HUDEP-2 (cell line): ENCODE data around the gene COPB1.
"Not testable (repeated sequence)": the region's sequence is repeated elsewhere in the genome, so short reads cannot be mapped to it uniquely, and the experiment has no call there.

Experiments used
- DNase-seq, 76 experiments: peaks; one replicate each; lab custom pipeline; 2025; ENCODE audit not compliant: unreplicated experiment in 76 of 76; lab: John Stamatoyannopoulos, UW

The COPB1 gene, protein sequence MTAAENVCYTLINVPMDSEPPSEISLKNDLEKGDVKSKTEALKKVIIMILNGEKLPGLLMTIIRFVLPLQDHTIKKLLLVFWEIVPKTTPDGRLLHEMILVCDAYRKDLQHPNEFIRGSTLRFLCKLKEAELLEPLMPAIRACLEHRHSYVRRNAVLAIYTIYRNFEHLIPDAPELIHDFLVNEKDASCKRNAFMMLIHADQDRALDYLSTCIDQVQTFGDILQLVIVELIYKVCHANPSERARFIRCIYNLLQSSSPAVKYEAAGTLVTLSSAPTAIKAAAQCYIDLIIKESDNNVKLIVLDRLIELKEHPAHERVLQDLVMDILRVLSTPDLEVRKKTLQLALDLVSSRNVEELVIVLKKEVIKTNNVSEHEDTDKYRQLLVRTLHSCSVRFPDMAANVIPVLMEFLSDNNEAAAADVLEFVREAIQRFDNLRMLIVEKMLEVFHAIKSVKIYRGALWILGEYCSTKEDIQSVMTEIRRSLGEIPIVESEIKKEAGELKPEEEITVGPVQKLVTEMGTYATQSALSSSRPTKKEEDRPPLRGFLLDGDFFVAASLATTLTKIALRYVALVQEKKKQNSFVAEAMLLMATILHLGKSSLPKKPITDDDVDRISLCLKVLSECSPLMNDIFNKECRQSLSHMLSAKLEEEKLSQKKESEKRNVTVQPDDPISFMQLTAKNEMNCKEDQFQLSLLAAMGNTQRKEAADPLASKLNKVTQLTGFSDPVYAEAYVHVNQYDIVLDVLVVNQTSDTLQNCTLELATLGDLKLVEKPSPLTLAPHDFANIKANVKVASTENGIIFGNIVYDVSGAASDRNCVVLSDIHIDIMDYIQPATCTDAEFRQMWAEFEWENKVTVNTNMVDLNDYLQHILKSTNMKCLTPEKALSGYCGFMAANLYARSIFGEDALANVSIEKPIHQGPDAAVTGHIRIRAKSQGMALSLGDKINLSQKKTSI

DNA sequence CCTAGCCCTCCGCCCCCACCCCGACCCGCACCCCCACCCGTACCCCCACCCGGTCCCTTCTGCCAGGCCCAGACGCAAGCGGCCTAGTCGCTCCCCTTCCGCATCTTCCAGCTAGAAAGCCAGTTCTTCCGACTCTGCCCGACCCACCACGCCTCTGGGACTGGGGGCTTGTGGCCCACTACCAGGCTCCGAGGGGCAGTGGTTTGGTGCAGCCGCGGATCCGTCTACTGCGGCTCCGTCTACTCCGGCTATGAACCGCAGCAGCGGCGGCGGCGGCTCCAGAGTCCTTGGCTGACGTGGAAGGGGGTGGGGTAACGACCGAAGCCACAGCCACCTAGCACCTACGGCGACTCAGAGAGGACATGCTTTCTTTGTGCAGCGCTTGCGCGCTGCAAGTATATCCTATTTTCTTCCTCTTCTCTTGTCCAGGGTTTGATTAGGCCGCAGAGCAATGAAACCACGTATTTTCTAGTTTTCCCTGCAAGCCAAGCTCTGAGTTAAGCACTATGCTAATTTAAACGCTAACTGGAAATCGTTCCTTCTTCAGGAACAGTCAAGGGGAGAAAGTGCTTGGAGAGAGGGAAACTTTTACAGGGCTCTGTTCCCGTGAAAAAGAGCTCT lies at the start of gene COPB1:
TSS of gene COPB1 (minus strand) at position 252 of the 621 bp plus-strand sequence. CDS start 883 bp downstream, outside the sequence.
- peak in 75 of 76 experiments; percentile 15 to 90 (median 79) for DNase-seq

DNA sequence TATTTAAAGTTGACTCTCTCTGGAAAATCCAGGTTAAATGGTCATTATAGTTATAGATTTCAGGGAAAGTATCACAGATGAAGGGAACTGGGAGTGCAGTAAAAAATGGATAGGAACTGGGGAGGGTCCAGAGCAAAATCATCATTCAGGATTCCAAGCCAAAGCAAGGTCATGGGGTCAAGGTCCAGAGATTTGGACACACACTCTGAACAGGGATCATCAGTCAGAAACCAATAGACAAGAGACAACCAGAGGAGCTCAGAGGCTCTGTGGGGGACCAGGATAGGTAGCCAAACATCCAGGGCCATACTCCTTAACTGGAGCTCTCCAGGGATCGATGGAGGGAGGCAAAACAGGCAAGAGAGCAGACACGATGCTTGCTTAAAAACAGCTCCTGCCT lies 47.8 kb upstream of the COPB1 start:
- no peak for DNase-seq

DNA sequence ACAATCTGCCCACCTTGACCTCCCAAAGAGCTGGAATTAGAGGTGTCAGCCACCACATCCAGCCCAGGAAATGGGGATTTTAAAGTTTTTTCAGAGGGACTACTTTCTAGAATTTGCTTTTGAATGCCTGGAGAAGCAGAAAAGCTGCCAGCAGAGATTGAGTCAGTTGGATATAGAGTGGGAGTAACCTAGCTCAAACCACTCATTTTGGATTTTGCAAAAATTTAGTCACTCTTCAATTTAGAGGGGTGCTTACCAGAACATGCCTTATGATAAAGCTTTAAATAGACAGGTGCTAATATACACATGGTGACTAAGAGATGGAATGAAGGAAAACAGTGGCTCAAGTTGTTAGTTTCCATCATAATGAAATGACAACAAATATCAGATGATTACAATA lies 47.1 kb upstream of the COPB1 start:
- no peak for DNase-seq

DNA sequence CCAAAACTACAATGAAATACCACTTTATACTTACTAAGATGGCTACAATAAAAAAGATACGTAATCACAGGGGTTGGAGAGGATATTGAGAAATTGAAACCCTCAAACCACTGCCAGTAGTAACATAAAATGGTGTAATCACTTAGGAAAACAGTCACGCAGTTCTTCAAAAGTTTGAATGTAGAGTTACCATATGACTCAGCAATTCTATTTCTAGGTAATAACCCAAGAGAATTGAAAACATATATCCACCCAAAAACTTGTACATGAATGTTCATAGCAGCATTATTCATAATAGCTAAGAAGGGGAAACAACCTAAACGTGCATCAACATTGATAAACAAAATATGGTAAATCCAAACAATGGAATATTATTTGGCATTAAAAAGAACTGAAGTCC lies 45.0 kb upstream of the COPB1 start:
- DNase-seq, result no peak

DNA sequence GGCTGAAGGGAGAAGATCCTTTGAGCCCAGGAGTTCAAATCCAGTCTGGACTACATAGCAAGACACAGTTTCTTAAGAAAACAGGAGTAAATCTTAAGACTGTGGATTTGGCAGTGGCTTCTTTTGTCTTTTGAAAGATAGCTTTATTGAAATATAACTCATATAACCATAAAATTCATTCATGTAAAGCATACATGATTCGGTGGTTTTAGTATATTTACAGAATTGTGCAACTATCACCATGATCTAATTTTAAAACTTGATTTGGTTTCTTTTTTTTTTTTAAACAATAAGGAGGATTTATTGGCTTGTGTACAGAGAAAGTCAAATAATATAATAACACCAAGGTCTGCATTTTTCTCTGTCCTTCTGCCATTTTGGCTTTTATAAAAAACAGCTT lies 43.6 kb upstream of the COPB1 start:
- DNase-seq, result no peak

DNA sequence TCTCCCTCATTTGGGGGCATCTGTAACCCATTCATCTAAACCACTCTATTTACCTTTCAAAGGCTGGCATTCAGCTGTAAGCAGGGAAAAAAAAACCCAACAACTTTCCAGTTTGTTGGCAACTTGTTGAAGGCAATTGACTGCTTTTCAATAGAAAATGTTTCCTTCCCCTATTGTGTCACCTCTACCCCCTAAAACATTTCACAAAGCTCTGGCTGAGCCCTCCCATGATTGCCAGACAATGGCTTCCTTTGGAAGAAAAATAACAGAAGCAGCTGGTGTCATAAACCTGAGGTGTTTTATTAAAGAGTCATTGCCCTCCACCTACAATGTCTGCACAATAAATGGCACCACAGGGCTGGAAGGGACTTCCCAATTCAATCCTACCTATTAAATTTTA lies 42.7 kb upstream of the COPB1 start:
- DNase-seq, result no peak

DNA sequence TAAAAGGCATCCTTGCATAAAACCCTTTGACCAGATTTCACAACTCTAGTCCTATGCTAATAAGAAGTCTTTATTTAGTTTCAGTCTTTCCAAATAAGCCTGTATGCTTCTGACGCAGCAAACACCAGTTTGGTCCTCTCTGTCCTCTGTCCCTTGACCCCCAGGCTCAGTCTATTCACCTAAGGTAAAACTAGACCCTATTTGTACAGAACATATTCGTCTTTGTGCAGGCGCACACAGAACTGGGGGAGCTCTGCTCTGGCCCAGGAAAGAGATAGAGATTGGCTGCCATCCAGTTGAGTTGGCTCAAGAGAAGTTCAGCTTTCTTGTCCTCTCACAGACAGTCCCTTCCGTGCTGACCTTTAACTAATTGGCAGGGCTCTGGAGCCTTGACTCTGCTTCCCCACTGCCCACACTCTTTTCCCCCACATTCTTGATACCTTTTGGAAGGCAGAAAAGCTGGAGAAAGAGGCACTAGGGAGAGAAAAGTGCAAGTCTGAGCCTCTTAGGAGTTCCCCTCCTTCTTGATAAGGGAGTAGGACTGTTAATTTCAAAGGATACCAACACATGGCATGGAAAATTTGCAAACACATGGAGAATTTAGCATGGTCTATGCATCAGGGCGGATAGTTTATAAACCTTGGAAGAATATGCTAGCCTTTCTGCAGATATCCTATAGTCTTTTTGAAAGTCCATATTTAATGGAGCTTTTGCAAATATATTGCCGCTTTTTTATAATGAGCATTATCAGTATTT lies 41.8 kb upstream of the COPB1 start:
- peak in 40 of 76 experiments; percentile 1 to 60 (median 22) for DNase-seq

- DNase-seq, result no peak
Observed at GRCh38 chr11:14539982-14540421, 40.4 kb upstream of the COPB1 start.

DNA sequence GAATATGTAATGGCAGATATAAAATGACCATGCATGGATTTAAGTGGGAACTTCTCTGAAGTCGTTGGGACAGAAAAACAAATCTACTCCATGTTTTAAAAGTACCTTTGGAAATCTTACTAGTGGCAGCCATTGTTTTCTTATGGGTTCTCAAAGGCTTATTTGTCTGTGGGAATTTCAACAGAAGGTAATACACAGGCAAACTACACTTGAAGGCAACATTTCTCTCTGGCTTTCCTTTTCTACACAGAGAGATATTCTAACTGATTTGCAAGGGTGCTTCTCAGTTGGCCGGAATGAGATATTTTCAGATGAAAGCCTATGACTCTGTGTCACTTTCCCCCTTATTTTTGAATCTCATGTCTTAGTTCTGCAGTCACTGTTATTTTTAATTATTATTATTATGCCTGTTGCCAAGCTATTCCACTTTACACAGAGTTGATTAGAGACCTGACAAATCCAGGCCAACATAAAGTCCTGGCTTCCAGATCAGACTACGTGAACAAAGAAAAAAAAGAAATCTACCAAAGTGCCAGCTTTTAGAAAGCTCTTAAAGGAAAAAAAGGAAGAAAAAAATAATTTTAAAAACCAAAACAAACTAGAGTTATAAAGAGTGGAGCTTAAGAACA lies 39.4 kb upstream of the COPB1 start:
- DNase-seq, result no peak

DNA sequence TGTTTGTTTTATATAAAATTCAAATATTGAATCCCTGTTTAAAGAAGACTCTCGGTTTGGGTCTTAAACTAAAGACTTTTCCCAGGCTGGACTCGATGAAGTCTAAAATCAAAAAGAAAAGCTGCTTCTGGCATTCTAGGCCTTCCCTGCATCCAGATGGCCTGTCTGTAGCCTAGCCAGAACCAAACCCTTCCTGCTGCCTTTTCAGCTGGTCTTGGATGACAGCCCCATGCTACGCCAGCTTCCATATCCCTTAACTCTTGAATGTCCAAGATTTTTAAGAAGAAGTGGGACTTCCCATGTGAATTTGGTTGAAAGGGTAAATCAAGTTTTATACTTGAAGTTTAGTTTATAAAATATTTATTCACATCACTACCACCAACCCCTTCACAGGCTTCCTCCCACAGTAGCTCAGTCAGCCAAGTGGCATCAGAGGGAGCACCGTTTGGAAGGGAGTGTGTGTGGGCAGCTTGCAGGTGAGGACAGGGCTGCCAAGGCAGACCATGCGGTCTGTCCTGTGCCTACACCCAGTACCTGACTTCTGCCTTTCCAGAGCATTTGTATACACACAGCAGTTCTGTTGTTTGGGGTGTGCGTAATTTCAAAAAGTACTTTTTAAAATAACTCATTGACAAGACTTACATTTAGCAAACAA lies 38.8 kb upstream of the COPB1 start:
- no peak for DNase-seq

DNA sequence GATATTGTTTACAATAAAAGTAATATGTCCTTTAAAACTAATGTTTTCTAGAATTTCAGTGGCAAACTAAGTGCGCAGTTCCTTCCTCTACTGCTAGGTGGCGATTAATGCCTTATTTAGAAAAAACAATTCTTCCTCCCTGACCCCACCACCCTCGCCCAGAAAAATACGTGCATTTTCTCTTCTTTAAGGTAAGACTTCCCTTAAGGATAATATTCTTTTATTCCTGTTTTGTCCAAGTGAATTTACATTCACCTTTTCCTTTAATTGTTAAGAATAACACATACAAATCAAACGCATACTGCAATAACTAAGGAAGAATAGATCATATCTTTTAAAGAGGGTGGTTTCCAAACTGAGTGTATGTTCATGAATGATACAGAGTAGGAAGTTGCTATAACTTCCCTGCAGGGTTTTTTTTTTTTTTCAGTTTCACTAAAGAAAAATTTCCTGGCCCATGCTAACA lies 37.6 kb upstream of the COPB1 start:
- DNase-seq, result peak in 29 of 76 experiments; percentile 1 to 73 (median 24)

- not testable (repeated sequence) for DNase-seq
Observed at GRCh38 chr11:14535166-14535565, 35.6 kb upstream of the COPB1 start.

GRCh38 chr11:14529951-14530350 lies 30.3 kb upstream of the COPB1 start:
- DNase-seq, result no peak

DNA sequence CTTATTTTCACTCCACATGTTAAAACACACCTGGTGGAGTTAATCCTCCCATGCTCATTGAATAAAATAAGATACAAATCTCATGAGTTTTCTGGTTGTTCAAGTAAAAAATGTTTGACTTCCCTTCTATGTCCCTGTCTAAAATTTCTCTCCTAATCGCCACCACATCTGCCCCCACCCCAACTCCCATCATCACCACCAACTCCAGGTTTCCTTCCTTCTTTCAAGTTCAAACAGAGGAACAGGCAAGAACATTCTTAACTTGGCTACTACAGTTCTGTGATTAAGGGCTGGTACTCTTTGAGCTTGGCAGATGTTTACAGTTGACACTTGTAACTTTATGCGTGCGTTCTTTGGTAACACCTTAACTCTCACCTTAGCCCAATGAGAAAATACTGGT lies 29.7 kb upstream of the COPB1 start:
- no peak for DNase-seq

- no peak for DNase-seq
Observed at GRCh38 chr11:14522801-14523200, 23.2 kb upstream of the COPB1 start.

- no peak for DNase-seq
Observed at GRCh38 chr11:14522245-14522644, 22.6 kb upstream of the COPB1 start.

GRCh38 chr11:14520747-14521151 lies 21.1 kb upstream of the COPB1 start:
- DNase-seq, result no peak

- peak; percentile 33 to 93 (median 87) for DNase-seq
Observed at GRCh38 chr11:14519917-14520746, 20.5 kb upstream of the COPB1 start, which contains the start of gene PSMA1. Gene PSMA1, minus strand, starts transcription at chr11:14520386. Its CDS starts 87 bp downstream, at chr11:14520299.
